ENCODE measurements around the gene EFCAB6. TPM values are rescaled to one million over a fixed set of nuclear protein-coding genes. Genes with fewer than 3 reads are reported as not detected.
A peak's percentile ranks its signal among the peaks of the same experiment; 100 is the strongest.

Gene EFCAB6
- total RNA-seq, 1 donor, result 2.7 TPM

GRCh38 chr22:43792905-43793304, 19.2 kb downstream of the EFCAB6 start:
- TF ChIP-seq CTCF (IDR thresholded peaks at IDR 0.05; ENCODE audit: insufficient read depth, low read length), result no peak
- H3K4me3 ChIP-seq (ENCODE audit: low read depth, low read length), result no peak overlapping the region
- no peak for DNase-seq (ENCODE audit: low read depth)

GRCh38 chr22:43789452-43789851, 22.7 kb downstream of the EFCAB6 start:
- peak; percentile 99 for DNase-seq (ENCODE audit: low read depth)
- TF ChIP-seq CTCF (IDR thresholded peaks at IDR 0.05; ENCODE audit: insufficient read depth, low read length), result no peak
- H3K4me3 ChIP-seq (ENCODE audit: low read depth, low read length), result no peak overlapping the region

- DNase-seq (ENCODE audit: low read depth), result no peak
- TF ChIP-seq CTCF (IDR thresholded peaks at IDR 0.05; ENCODE audit: insufficient read depth, low read length), result peak; percentile 35
- no peak overlapping the region for H3K4me3 ChIP-seq (ENCODE audit: low read depth, low read length)
Observed at GRCh38 chr22:43783777-43784176, 28.3 kb downstream of the EFCAB6 start.

GRCh38 chr22:43782448-43782847, 29.7 kb downstream of the EFCAB6 start:
- H3K4me3 ChIP-seq (ENCODE audit: low read depth, low read length), result no peak overlapping the region
- DNase-seq (ENCODE audit: low read depth), result peak; percentile 45

GRCh38 chr22:43777286-43777685, 34.8 kb downstream of the EFCAB6 start:
- peak; percentile 69 for DNase-seq (ENCODE audit: low read depth)
- no peak overlapping the region for H3K4me3 ChIP-seq (ENCODE audit: low read depth, low read length)
- TF ChIP-seq CTCF (IDR thresholded peaks at IDR 0.05; ENCODE audit: insufficient read depth, low read length), result peak; percentile 7

More at GRCh38 chr22:43782448-43782847, 29.7 kb downstream of the EFCAB6 start:
- no peak for TF ChIP-seq CTCF (IDR thresholded peaks at IDR 0.05; ENCODE audit: insufficient read depth, low read length)

GRCh38 chr22:43776081-43776670, 35.9 kb downstream of the EFCAB6 start:
- TF ChIP-seq CTCF (IDR thresholded peaks at IDR 0.05; ENCODE audit: insufficient read depth, low read length), result no peak
- H3K4me3 ChIP-seq (ENCODE audit: low read depth, low read length), result no peak overlapping the region
- DNase-seq (ENCODE audit: low read depth), result no peak
